GM19438 (cell line): Measurements from ENCODE around the gene MACF1.

Experiments
- ATAC-seq: cut with Tn5 transposase; IDR thresholded peaks from one replicate; pipeline ENCODE4 v1.9.1; 2021; ENCODE audit warnings: low read depth; ENCODE audit not compliant: unreplicated experiment

Gene MACF1

GRCh38 chr1:39344394-39345154 lies 140.1 kb downstream of the MACF1 start:
- ATAC-seq, result no peak

DNA sequence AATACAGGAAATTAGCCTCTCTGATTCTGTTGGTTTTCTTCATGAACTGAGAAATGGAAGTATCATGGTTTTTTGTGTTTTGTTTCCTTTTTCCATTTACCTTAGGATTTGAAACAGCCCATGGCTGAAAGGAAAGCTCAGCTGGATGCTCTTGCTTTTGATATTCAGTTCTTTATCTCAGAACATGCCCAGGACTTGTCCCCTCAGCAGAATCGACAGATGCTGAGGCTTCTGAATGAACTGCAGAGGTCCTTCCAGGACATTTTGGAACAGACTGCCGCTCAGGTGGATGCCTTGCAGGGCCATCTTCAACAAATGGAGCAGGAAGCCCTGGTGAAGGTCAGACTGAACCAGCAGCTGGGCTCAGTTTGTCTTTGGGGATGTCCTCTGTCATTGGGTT lies 142.4 kb downstream of the MACF1 start:
- ATAC-seq, result no peak

DNA sequence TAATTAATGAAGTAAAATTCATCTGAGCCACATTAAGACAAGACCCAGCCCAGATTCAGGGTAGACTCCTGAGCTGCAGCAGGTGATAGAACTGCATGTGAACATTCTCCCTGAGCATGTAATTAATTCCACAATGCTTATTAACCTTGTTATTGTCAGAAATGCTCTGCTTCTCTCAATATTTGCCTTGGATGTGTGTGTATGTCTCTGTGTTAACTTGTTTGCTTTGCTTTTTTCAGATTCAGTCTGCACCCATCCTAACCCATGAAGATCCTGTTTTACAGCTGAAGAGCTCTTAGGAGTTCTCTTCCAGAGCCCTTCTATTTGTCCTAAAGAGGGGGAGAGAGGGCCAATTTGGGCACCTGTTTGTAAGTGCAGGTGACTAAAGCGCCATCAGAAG lies 143.8 kb downstream of the MACF1 start:
- no peak for ATAC-seq

DNA sequence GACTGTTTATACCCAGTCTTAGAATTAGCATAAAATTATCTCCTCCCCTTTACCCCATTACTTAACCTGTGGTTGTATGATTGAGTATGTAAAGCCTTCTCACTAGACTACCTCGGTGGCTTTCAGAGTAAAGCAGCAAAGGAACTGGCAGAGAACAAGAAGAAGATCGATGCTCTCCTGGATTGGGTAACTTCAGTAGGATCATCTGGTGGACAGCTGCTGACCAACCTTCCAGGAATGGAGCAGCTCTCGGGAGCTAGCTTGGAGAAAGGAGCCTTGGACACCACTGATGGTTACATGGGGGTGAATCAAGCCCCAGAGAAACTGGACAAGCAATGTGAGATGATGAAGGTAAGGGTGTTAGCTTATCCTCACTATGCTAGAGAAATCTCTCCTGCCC lies 148.4 kb downstream of the MACF1 start:
- no peak for ATAC-seq

- ATAC-seq, result no peak
Observed at GRCh38 chr1:39354572-39354971, 150.1 kb downstream of the MACF1 start.

DNA sequence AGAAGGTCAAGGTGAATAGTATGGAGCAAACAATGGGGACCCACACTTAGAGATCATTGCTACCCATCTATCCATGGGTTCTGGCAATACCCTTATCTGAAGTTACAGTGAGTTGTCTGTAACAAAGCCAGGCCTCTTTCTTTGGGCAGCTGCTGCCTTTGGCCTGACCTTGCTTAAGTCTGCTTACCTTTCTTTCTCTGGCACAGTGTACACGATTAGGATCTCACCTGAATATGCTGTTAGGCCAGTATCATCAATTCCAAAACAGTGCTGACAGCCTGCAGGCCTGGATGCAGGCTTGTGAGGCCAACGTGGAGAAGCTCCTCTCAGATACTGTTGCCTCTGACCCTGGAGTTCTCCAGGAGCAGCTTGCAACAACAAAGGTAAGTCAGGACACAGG lies 154.0 kb downstream of the MACF1 start:
- ATAC-seq, result no peak

GRCh38 chr1:39359028-39359570 lies 154.6 kb downstream of the MACF1 start:
- ATAC-seq, result no peak

GRCh38 chr1:39360731-39361130 lies 156.2 kb downstream of the MACF1 start:
- no peak for ATAC-seq

- no peak for ATAC-seq
Observed at GRCh38 chr1:39361446-39361845, 157.0 kb downstream of the MACF1 start.

- no peak for ATAC-seq
Observed at GRCh38 chr1:39363267-39363666, 158.8 kb downstream of the MACF1 start.

DNA sequence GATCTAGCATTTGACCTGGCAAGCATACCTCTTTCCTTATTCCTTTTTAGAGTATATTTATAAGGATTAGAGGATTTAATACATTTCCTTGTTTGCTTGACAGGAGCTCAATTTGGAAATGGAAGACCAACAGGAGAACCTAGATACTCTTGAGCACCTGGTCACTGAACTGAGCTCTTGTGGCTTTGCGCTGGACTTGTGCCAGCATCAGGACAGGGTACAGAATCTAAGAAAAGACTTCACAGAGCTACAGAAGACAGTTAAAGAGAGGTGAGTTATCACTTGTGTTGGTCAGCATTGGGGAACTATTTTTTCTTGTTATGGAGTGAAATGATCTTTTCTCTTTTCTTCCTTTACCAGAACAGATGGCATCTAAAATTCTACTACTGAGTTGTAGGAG lies 163.6 kb downstream of the MACF1 start:
- ATAC-seq, result no peak

DNA sequence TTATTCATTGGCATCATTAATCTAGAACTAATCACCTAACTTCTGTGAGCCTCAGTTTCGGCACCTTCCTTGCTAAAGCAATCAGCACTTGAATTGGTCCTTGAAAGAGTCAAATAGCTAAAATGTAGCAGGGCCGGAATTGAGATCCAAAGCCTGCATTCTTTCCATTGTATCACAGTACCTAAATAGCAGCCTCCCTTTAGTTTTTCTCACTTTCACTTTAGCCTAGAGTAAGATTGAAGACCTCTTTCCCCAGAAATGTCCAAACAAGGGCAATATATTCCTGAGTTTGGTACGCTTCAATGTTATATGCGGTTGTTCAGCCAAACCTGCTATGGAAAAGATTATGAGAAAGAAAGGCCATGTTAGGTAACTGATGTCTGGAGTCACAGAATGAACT lies 165.1 kb downstream of the MACF1 start:
- ATAC-seq, result no peak

DNA sequence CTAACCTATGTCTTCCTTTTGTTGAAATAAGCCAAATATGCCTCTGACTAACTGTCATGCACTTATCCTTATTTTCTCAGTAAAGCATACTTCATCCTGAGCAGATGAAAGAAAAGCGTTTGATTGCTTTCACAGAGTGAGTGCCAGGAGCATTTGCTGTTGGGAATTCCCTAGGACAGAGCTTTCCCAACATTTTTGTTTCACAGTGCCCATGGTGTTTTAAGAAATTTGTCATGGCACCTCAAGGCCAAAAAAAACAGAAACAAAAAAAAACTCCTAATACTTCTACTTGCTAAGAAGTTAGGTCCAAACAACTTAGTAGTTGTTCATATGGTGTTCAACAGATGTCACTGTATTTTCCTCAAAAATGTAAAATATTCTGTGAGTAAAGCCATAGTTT lies 166.1 kb downstream of the MACF1 start:
- ATAC-seq, result no peak

DNA sequence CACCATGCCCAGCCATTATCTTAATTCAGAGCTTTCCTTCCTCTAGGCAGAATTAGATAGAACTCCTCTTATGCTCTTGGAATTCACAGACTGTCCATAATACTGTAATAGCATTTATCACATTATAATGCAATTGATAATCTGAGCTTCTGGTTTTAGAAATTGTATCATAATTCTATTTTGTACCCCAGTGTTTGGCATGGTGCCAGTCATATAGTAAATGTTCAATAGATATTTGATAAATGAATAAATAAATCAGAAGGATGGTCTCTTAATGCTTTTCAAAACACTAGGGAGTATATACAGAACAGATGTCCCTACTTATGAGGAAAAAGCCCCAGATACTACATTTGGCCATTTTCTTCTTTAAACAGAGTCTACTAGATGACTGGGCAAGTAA lies 167.6 kb downstream of the MACF1 start:
- no peak for ATAC-seq

DNA sequence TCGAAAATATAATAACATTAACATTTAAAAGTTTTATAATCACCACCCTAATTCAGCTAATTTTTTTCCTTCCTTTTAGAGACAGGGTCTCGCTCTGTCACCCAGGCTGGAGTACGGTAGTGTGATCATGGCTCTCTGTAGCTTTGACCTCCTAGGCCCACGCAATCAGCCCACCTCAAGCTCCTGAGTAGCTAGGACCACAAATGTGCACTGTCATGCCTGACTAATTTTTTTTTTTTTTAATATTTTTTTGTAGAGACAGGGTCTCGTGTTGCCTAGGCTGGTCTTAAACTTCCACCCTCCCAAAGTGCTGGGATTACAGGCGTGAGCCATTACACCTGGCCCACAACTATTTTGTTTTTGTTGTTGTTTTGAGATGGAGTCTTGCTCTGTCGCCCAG lies 172.2 kb downstream of the MACF1 start:
- no peak for ATAC-seq

DNA sequence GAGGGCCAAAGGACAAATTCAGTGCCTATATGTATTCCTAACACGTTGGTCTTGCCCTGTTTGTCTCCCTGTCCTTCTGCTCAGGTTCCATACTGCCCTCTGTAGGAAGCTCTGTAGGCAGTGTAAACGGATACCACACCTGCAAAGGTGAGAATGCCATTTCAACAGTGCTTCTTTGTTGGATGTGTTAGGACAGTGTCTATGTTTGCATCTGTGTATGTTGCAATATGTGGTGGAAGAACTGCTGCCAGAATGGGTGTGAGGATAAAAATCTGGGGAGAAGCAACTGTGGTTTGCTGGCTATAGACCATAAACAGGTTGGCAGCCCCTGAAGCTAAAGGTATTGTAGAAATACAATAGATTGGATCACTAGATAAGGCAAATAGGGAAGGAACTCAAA lies 173.9 kb downstream of the MACF1 start:
- no peak for ATAC-seq

- no peak for ATAC-seq
Observed at GRCh38 chr1:39379187-39379586, 174.7 kb downstream of the MACF1 start.

DNA sequence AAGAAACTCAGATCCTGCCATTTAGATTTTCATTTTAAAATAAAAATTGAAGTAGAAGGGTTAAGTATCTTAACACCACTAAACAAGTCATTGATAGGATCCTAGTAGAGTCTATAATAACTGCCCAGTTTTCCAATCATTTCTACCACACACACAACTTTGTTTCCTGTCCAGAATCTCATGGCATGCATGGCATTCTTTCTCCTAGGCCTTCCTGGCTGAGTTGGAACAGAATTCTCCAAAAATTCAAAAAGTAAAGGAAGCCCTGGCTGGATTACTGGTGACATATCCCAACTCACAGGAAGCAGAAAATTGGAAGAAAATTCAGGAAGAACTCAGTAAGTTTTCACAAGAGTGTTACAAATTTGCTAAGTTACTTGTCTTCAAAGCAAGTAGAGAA lies 175.5 kb downstream of the MACF1 start:
- ATAC-seq, result no peak

- ATAC-seq, result no peak
Observed at GRCh38 chr1:39381839-39382238, 177.3 kb downstream of the MACF1 start.

DNA sequence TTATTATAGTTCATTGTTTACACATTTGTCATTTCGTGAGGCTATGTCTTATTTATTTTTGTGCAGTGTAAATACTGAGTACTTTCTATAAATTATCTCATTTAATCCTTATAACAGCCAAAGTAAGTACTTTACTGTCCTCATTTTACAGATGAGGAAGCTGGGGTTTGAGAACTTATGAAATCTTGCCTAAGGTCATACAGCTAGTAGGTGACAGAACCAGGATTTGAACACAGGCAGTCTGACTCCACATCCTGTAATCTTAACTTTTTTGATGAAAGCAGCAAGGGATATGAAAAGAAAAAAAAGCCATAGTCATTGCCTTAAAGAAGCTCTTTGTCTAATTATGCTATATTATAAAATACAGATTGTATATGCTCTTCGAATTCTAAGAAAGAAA lies 179.8 kb downstream of the MACF1 start:
- no peak for ATAC-seq

DNA sequence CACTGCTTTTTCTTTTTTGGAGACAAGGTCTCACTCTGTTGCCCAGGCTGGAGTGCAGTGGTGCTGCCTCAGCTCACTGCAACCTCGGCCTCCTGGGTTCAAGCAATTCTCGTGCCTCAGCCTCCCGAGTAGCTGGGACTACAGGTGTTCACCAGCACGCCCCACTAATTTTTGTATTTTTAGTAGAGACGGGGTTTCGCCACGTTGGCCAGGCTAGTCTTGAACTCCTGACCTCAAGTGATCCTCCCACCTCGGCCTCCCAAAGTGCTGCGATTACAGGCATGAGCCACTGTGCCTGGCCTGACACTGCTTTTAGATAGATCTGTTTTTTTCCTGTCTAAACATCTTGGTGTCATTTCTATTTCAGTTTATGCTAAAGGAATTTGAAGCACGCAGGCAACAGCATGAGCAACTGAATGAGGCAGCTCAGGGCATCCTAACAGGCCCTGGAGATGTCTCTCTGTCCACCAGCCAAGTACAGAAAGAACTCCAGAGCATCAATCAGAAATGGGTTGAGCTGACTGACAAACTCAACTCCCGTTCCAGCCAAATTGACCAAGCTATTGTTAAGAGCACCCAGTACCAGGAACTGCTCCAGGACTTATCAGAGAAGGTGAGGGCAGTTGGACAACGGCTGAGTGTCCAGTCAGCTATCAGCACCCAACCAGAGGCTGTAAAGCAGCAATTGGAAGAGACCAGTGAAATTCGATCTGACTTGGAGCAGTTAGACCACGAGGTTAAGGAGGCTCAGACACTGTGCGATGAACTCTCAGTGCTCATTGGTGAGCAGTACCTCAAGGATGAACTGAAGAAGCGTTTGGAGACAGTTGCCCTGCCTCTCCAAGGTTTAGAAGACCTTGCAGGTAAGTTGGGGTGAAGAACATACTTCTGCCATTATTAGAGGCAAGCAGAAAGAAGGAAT lies 180.8 kb downstream of the MACF1 start:
- no peak for ATAC-seq

GRCh38 chr1:39386997-39387396 lies 182.5 kb downstream of the MACF1 start:
- ATAC-seq, result no peak
